ENCODE results near the gene CALCOCO1. TPM values are rescaled to one million over a fixed set of nuclear protein-coding genes. Genes with fewer than 3 reads are reported as not detected.

CALCOCO1 gene
- total and polyA plus RNA-seq, 9 of the 15 experiments (the other 6 are each of a cell fraction or from before 2014, with no cell fraction given), result 1.9 to 31.8 (median 11.0) TPM

- TF ChIP-seq RREB1 (CRISPR knock-in tag; IDR thresholded peaks at IDR 0.05), result no peak; the same call in 1 of the 2 replicates
- no peak for TF ChIP-seq HIVEP1 (CRISPR knock-in tag; IDR thresholded peaks at IDR 0.05)
- peak; percentile 33; the same call in 1 of the 2 replicates for TF ChIP-seq ZNF239 (CRISPR knock-in tag; IDR thresholded peaks at IDR 0.05)
- no peak for TF ChIP-seq BCL6 (CRISPR knock-in tag; IDR thresholded peaks at IDR 0.05)
- TF ChIP-seq ZNF766 (CRISPR knock-in tag; conservative IDR thresholded peaks at IDR 0.05), result peak; percentile 81
- peak; percentile 68 for TF ChIP-seq HMBOX1 (IDR thresholded peaks at IDR 0.05)
- TF ChIP-seq ZNF436 (CRISPR knock-in tag; IDR thresholded peaks at IDR 0.05), result no peak
- TF ChIP-seq NFE2 (IDR thresholded peaks at IDR 0.05; ENCODE audit: low read depth), result no peak
- TF ChIP-seq PYGO2 (tag; IDR thresholded peaks at IDR 0.05), result no peak
- TF ChIP-seq RBM15 (IDR thresholded peaks at IDR 0.05; ENCODE audit: insufficient read depth, low read length), result no peak
- TF ChIP-seq KAT8 (IDR thresholded peaks at IDR 0.05; ENCODE audit: low read depth), result no peak
- TF ChIP-seq NFRKB (IDR thresholded peaks at IDR 0.05; ENCODE audit: low read depth), result peak; percentile 99; the same call in 1 of the 2 replicates
- TF ChIP-seq MEF2A (IDR thresholded peaks at IDR 0.05; ENCODE audit: control insufficient read depth, low read depth, low read length), result no peak
- TF ChIP-seq NEUROD1 (IDR thresholded peaks at IDR 0.05; ENCODE audit: borderline replicate concordance, low read depth, low read length, partially characterized antibody), result peak; percentile 80
- no peak for TF ChIP-seq ZNF277 (CRISPR knock-in tag; IDR thresholded peaks at IDR 0.05; ENCODE audit: borderline replicate concordance)
- peak; percentile 19 to 84; a peak in 2 of 4 replicates for TF ChIP-seq SIN3A (IDR thresholded peaks at IDR 0.05; ENCODE audit: borderline replicate concordance in 2 of 2, control insufficient read depth in 1 of 2, low read depth in 2 of 2, low read length in 2 of 2)
- no peak for TF ChIP-seq HDAC3 (IDR thresholded peaks at IDR 0.05; ENCODE audit: borderline replicate concordance, partially characterized antibody)
- peak; percentile 74; the same call in 1 of the 2 replicates for TF ChIP-seq BRD4 (IDR thresholded peaks at IDR 0.05)
- no peak for TF ChIP-seq ZNF408 (CRISPR knock-in tag; IDR thresholded peaks at IDR 0.05; ENCODE audit: low read depth)
- no peak for TF ChIP-seq ZNF79 (CRISPR knock-in tag; IDR thresholded peaks at IDR 0.05; ENCODE audit: low read depth)
Measured at GRCh38 chr12:53675701-53676607, 51.3 kb downstream of the CALCOCO1 start, which contains the start of gene ATP5MC2 (continued).
